HG03280 (cell line): ENCODE data around the gene ZNF521.
"Not testable (repeated sequence)": the region's sequence is repeated elsewhere in the genome, so short reads cannot be mapped to it uniquely, and the experiment has no call there.

Experiments
- ATAC-seq: cut with Tn5 transposase; IDR thresholded peaks from one replicate; pipeline ENCODE4 v1.9.1; 2021; ENCODE audit warnings: mild to moderate bottlenecking, moderate library complexity; ENCODE audit not compliant: unreplicated experiment

ZNF521 gene

DNA sequence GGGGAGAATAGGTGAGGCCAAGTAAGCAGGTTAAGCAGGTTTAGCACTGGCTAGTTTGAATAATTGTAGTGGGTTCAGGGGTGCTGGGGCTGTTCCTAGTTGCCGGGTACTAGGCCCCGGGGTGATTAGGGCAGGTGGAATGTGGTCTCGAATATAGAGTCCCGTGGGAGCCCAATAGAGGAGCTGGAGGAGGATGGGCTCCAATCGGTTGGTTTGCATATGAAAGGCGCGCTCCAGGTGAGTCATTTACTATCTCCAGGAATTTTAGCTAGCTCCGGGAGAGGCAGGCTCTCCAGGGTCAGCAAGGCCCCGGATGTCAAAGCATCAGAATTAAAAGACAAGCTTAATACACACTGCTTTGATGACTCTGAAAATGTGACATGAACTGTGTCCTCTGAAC, 304.0 kb downstream of the ZNF521 start:
- no peak for ATAC-seq

- no peak for ATAC-seq
Observed at GRCh38 chr18:25047421-25047820, 304.5 kb downstream of the ZNF521 start.

DNA sequence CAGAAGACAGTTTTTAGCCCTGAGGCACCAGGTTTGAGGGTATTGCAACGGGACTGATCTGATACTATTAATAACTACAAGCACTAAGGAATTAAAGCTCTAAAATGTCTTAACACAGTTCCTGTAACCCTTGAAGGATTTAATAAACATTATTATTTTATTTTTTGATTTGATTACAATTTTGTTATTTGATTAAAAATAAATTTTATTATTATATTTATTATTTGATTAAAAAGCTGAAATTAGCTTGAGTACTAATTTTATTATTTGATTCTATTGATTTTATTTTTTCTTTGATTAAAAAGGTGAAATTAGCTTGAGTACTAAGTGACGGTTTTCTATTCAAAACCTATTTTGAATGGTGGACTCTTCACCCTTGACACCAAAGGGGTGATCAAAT, 307.3 kb downstream of the ZNF521 start:
- no peak for ATAC-seq

DNA sequence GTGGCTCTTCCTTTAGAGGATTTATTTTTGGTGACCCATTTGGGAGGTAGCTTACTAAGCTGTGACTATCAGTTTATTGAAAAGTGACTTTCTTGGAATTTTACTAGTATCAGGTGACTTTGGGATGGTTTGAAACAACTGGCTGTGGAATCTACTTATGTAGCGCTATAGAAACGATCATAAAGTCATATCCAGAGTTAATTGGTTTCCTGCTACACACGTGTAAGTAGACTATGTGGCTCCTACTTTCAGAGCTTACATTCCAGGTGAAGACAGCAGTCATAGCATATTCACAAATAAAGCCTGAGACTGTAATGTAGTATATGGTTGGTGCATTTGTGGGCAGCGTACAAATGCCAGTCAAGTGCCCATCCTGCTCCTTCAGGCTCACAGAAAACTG, 308.9 kb downstream of the ZNF521 start:
- no peak for ATAC-seq

GRCh38 chr18:25042641-25043051, 309.3 kb downstream of the ZNF521 start:
- ATAC-seq, result no peak

GRCh38 chr18:25039781-25040180, 312.2 kb downstream of the ZNF521 start:
- ATAC-seq, result no peak

- no peak for ATAC-seq
Observed at GRCh38 chr18:25038261-25038660, 313.7 kb downstream of the ZNF521 start.

DNA sequence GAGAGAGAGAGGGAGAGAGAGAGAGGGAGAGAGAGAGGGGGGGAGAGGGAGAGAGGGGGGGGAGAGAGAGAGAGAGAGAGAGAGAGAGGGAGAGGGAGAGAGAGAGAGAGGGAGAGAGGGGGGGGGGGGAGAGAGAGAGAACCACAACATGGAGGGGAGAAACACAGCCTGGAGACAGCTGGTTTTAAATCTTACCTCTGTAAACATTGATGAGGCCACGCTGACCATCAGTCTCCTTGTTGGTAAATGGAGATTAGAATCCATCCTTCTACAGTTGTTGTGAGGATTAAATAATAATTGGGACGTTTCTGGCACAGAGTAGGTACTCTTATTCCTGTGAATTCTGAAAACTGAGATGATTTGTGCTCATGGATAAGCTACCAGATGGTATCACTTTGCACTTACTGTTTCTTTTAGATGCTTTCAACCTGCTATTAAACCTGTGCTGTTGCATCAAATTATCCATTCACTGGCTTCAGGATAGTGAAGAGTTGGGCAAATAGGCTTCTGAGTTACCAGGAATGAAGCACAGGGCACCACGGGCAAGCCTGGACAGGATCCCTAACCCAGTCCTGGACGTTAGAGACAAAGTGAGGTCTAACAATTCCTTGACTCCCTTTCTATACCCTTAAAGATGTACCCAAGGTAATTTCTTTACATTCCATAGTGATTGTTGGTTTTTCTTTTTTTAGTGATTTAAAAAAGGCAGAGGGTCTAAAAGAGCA, 318.1 kb downstream of the ZNF521 start:
- ATAC-seq, result no peak

DNA sequence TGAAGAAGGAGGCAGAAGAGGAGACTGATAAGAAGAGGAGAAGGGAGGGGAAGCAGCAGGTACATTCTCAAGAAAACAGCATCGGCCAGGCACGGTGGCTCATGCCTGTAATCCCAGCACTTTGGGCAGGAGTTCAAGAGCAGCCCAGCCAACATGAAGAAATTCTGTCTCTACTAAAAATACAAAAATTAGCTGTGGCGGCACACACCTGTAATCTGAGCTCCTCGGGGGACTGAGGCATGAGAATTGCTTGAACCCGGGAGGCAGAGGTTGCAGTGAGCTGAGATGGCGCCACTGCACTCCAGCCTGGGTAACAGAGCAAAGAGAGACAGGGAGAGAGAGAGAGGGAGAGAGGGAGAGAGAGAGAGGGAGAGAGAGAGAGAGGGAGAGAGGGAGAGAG, 318.8 kb downstream of the ZNF521 start:
- not testable (repeated sequence) for ATAC-seq

GRCh38 chr18:25029802-25030201, 322.2 kb downstream of the ZNF521 start:
- no peak for ATAC-seq

GRCh38 chr18:25019931-25020330, 332.0 kb downstream of the ZNF521 start:
- no peak for ATAC-seq

DNA sequence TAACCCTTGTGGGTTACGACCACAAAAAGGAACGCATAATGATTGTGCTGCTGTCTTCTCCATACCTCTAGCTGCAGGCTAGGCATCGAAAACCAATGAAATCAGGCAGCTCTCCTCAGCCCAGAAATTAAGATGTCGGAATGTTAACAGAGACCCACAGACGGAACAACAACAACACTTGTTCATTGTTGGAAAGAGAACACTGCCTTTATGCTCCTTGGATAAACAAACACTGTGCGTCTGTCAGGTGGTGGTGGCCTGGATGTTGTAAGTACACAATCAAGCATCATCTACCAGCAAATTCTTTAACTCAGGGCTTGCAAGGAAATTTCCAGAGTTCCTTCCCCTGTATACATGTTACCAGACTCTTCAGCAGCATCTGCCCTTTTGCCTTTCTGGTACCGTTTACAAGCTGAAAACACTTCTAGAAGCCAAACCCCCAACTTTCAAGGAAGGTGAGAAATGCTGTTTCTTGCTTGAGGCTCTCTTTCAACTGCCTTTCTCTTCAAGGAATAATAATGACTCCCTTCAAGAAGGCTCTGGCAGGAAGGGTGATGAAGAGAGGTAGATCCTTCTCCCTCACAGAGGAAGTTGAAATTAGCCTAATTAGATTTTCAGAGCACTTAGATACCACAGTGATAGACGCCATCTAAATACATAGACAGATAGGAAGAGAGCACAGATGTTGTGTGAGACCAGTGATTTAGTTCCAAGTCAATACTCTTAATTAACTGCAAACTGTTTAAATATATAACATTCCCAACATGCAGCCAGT, 332.7 kb downstream of the ZNF521 start:
- ATAC-seq, result no peak

DNA sequence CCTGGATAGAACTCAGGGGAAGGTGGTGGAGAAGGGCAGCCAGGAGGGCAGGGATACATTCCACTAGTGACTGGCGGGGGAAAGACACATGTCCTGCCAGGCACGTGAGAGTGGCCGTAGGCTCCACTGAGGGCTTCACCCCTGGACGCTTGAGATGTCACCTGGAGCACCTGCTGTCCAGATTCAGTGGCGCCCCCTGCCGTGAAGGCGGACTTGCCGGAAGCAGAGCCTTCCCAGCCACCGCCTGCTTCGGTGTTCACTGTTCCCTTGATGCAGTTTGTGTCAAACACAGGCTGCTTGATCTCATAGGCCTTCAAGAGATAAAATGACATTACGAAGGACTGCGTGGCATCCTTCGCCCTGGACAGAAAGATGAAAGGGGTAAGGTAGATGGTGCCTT, 335.3 kb downstream of the ZNF521 start:
- ATAC-seq, result no peak

DNA sequence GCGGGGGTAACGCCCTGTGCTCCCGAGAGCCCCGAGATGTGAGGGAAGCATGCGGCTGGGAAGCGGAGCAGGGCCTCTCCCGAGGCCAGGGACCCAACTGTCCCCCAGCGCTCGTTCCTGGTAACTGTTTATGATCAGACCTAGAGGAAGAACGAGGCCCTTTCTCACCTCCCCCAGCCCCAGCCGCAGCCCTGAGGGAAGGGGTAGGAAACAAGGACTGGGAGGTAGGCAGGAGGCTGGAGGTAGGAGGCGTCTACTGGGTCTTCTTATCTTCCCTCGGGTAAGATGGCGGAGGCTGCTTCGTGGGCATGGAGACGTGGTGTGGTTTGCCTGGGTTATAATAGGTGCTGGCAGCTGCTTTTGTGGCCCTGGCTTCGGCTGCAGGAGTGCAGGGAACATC, 335.8 kb downstream of the ZNF521 start:
- ATAC-seq, result no peak
